Left lung (tissue), 10 donors: ENCODE results near the gene CREB3L2. TPM values are rescaled to one million over a fixed set of nuclear protein-coding genes. Genes with fewer than 3 reads are reported as not detected.

Experiments
- ATAC-seq: fragments of 200-7000 bp; cut with Tn5 transposase; one replicate; pipeline ENCODE4 v1.9.1; 2020; ENCODE audit warnings: moderate library complexity
- DNase-seq, 4 donors: peaks; one replicate each; pipeline ENCODE4 v3.0.0-alpha.2; 2013 to 2020
- H3K27ac ChIP-seq, 2 donors: fragments of 200-600 bp; sonication (generic) in 1 of 2; one replicate each; pipeline versions ENCODE4 v1.5.0 to v1.8.0; 2020 to 2021
- H3K27me3 ChIP-seq, 2 donors: fragments of 200-600 bp; sonication (generic) in 1 of 2; one replicate each; pipeline versions ENCODE4 v1.5.0 to v1.8.0; 2020 to 2021
- H3K36me3 ChIP-seq, 2 donors: fragments of 200-600 bp; sonication (generic) in 1 of 2; one replicate each; pipeline versions ENCODE4 v1.5.0 to v1.8.0; 2020 to 2021
- H3K4me1 ChIP-seq, 2 donors: fragments of 200-600 bp; one replicate each; pipeline ENCODE4 v1.8.0; 2021
- H3K4me3 ChIP-seq, 2 donors: fragments of 200-600 bp; sonication (generic) in 1 of 2; one replicate each; pipeline versions ENCODE4 v1.5.0 to v1.8.0; 2020 to 2021; ENCODE audit warnings: mild to moderate bottlenecking in 1 of 2
- H3K9me3 ChIP-seq, 2 donors: fragments of 200-600 bp; sonication (generic) in 1 of 2; one replicate each; pipeline versions ENCODE4 v1.5.0 to v1.8.0; 2020 to 2021
- intact Hi-C, 2 donors: fragments of 100-400 bp; cut with DNase I; formaldehyde crosslinking; loops; one replicate each; pipeline versions ENCODE4 v1.11.2 to v1.14.2; 2022
- polyA plus RNA-seq, 6 donors: library from polyadenylated mRNA; unstranded; fragments of 120-200 nt; gene quantifications; one replicate each; pipeline ENCODE4 v1.2.1, GENCODE V29; 2013; ENCODE audit not compliant: insufficient read length in 6 of 6
- total RNA-seq, 2 donors: library from RNA; stranded (reverse); fragmentation: NEBNext Ultra II Directional; extraction: Animal tissue kit (Norgen Biotek cat#: 25700); gene quantifications; one replicate each; pipeline ENCODE4 v1.2.1, GENCODE V29; 2021
- TF ChIP-seq, protein P1 (sequence below), 2 donors: fragments of 200-600 bp; sonication (generic) in 1 of 2; IDR thresholded peaks; one replicate each; pipeline versions ENCODE4 v1.5.0 to v1.8.0; 2021; ENCODE audit warnings: antibody characterized with exemption in 2 of 2
- donor health status: DM: no; HTN: yes; CAD: no.
- donor health status: DM: no; HTN: no; CAD: no.

Gene CREB3L2
- total and polyA plus RNA-seq, 8 donors, result 49.9 to 62.7 (median 58.9) TPM

- Histone ChIP-seq H3K4me3 (peak overlapping the region in 1 of 2 donors; percentile 33), H3K4me1 (peaks cover 36 to 70% of the 10 kb centered on the region in 2 donors), H3K27ac (peak overlapping the region; percentile 45 to 77), H3K27me3 (no peaks in the 10 kb centered on the region), H3K9me3 (no peaks in the 10 kb centered on the region), H3K36me3 (no peaks in the 10 kb centered on the region)
- ATAC-seq (no peak), DNase-seq (no peak)
- intact Hi-C loops, result no loop called here
- TF ChIP-seq, protein P1, sequence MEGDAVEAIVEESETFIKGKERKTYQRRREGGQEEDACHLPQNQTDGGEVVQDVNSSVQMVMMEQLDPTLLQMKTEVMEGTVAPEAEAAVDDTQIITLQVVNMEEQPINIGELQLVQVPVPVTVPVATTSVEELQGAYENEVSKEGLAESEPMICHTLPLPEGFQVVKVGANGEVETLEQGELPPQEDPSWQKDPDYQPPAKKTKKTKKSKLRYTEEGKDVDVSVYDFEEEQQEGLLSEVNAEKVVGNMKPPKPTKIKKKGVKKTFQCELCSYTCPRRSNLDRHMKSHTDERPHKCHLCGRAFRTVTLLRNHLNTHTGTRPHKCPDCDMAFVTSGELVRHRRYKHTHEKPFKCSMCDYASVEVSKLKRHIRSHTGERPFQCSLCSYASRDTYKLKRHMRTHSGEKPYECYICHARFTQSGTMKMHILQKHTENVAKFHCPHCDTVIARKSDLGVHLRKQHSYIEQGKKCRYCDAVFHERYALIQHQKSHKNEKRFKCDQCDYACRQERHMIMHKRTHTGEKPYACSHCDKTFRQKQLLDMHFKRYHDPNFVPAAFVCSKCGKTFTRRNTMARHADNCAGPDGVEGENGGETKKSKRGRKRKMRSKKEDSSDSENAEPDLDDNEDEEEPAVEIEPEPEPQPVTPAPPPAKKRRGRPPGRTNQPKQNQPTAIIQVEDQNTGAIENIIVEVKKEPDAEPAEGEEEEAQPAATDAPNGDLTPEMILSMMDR (IDR thresholded peaks at IDR 0.05), result no peak
Observed at GRCh38 chr7:137934941-137935883, 66.7 kb downstream of the CREB3L2 start.

DNA sequence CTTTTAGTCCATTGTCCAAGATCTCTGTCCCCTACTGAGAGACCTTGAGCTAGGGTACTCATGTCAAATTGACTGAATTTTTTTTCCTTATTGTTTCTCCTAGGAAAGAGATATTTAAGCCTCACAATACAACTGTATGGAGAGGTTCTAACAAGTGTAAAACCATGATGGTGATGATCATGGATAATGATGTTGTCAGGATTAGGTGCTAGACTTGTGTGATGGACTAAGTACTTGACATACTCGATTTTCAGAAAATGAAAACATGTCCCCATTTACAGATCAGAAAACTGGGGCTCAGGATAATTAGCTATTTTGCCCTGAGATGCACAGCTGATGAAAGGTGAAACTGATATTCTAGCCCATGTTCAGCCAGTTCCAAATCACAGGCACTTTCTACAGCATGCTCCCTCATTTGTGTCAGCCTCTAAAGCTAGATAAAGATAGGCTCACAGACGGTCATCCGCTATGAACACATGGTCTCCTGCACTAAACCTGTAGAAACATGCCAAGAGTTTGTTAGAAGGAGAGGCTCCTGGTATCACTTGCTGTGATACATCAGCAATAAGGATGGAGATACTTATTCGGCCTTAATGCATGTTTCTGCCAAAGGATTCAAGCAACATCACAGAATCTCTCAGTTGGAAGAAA, 67.6 kb downstream of the CREB3L2 start:
- H3K4me1 ChIP-seq, result peaks cover 36 to 73% of the 10 kb centered on the region in 2 donors
- no peaks in the 10 kb centered on the region for H3K9me3 ChIP-seq
- peak overlapping the region in 1 of 2 donors; percentile 77 for H3K27ac ChIP-seq
- DNase-seq (no peak), ATAC-seq (no peak)
- peak overlapping the region in 1 of 2 donors; percentile 33 for H3K4me3 ChIP-seq
- intact Hi-C loops, result no loop called here
- TF ChIP-seq, protein P1 (IDR thresholded peaks at IDR 0.05), result no peak
- H3K27me3 ChIP-seq, result no peaks in the 10 kb centered on the region
- no peaks in the 10 kb centered on the region for H3K36me3 ChIP-seq

- ATAC-seq (peak; percentile 25), DNase-seq (no peak)
- Histone ChIP-seq H3K4me3 (no peak overlapping the region), H3K4me1 (peaks cover 36 to 73% of the 10 kb centered on the region in 2 donors), H3K9me3 (no peaks in the 10 kb centered on the region), H3K36me3 (no peaks in the 10 kb centered on the region), H3K27ac (peak overlapping the region; percentile 58 to 71), H3K27me3 (no peaks in the 10 kb centered on the region)
- intact Hi-C loops, result no loop called here
- TF ChIP-seq, protein P1 (IDR thresholded peaks at IDR 0.05), result no peak
Observed at GRCh38 chr7:137933270-137934017, 68.4 kb downstream of the CREB3L2 start.

GRCh38 chr7:137932881-137933269, 69.0 kb downstream of the CREB3L2 start:
- no peak overlapping the region for H3K4me3 ChIP-seq
- DNase-seq, result no peak
- TF ChIP-seq, protein P1 (IDR thresholded peaks at IDR 0.05), result no peak
- H3K27me3 ChIP-seq, result no peaks in the 10 kb centered on the region
- peak; percentile 70 for ATAC-seq
- H3K27ac ChIP-seq, result peak overlapping the region; percentile 69 to 71
- peaks cover 36 to 73% of the 10 kb centered on the region in 2 donors for H3K4me1 ChIP-seq
- peaks cover 0 to 3% of the 10 kb centered on the region in 2 donors for H3K36me3 ChIP-seq
- intact Hi-C loops, result no loop called here
- H3K9me3 ChIP-seq, result no peaks in the 10 kb centered on the region
